GM18868 (cell line): ENCODE data around the gene TM4SF5.

ENCODE experiments used
- ATAC-seq: cut with Tn5 transposase; IDR thresholded peaks from one replicate; pipeline ENCODE4 v1.9.1; 2021; ENCODE audit warnings: mild to moderate bottlenecking, moderate library complexity; ENCODE audit not compliant: unreplicated experiment

The TM4SF5 gene, protein sequence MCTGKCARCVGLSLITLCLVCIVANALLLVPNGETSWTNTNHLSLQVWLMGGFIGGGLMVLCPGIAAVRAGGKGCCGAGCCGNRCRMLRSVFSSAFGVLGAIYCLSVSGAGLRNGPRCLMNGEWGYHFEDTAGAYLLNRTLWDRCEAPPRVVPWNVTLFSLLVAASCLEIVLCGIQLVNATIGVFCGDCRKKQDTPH

DNA sequence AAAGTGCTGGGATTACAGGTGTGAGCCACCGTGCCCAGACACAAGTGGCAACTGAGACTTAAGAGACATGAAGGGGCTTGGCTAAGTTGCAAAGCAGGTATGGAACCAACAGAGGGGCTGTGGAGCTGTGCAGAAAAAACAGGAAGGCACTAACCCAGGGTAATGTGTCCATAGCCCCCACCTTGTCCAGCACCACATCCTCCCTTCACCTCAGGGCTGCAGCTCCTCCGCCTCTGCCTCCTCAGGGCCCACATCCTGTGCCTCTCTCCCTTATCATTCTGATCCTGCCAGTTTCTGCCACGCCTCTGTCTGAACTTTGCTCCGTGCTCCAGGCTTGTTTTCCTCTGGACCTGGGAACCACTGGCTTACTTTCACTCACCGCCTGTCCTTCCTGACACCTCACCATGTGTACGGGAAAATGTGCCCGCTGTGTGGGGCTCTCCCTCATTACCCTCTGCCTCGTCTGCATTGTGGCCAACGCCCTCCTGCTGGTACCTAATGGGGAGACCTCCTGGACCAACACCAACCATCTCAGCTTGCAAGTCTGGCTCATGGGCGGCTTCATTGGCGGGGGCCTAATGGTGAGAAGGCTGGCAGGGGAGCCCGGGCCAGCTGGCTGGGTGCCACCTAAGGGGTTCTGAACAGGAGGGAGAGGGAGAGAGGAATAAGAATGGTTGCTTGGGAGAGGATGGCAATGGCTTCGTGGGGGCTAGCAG lies at the start of gene TM4SF5:
Gene TM4SF5 (plus strand): TSS at position 368 of the 716 bp plus-strand sequence. CDS start 37 bp downstream, at position 405.
- ATAC-seq, result no peak

DNA sequence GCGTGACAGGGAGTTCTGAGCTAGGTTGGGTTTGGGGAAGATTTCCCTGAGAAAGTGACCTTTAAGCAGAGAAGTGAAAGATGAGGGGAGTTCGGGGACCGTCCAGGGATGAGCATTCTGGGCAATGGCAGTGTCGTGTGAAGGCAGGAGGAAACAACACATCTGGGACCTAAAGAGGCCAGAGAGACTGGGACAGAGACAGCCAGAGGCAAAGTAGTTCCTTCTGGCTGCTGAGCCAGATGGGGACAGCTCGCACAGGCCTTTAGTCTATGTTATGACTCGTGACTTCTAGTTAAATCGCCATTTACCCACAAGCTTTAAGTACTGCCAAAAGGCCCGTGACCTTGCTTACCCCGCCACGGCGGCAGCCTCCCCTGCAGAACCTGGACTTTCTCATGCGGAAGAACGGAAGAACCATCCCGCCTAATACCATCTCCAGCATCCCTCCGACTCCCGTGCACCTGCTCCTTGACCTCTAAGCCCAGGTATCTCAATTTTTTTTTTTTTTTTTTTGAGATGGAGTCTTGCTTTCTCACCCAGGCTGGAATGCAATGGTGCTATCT lies 48.9 kb upstream of the TM4SF5 start:
- no peak for ATAC-seq

DNA sequence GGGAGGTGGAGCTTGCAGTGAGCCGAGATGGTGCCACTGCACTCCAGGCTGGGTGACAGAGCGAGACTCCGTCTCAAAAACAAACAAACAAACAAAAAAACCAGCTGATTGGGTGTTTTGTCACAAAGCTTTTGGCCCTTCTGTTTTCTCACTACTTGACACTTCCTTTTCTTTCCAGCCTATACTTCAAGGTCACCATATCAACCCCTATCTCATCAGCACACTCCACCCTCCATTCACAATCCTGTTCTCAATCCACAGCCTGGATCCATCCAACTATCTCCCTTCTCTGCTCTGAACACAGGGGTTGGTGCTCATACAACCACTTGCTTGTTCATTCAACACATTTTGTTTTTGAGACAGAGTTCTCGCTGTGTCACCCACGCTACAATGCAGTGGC lies 47.0 kb upstream of the TM4SF5 start:
- ATAC-seq, result no peak

DNA sequence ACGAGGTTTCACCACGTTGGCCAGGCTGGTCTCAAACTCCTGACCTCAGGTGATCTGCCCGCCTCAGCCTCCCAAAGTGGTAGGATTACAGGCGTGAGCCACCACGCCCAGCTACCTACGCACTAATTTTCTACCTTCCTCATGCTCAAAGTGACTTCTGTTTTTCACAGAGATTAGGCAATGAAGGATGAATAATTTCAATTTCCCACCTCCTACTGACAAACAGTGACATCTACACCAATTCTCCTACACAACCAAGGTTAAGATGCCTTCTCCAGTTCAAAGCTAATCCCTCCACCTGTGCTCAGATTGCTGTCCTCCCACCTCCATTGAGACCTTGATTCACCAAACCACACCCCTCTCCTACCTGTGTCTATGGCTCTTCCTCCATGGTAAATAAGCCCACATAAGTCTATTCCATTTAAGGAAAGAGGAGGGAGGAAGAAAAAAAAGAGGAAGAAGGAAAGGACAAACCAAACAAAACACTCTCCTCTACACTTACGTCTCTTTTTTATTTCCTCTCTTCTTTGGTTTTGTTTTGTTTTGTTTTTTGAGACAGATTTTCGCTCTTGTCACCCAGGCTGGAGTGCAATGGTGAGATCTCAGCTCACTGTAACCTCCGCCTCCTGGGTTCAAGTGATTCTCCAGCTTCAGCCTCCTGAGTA lies 45.9 kb upstream of the TM4SF5 start:
- no peak for ATAC-seq

DNA sequence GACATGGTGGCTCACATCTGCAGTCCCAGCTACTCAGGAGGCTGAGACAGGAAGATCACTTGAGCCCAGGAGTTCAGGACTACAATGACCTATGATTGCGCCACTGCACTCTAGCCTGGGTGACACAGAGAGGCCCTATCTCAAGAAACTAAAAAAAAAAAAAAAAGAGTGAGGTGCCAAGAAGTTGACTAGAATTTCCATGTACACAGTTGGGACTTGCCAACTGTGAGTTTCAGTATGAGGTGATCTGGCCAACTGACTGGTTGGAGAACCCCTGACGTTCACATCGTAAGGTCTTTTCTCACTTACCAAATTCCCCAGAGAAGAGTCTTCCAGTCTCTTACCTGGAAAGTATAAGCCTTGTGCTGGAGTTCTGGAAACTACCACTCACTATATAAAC lies 43.6 kb upstream of the TM4SF5 start:
- ATAC-seq, result no peak

DNA sequence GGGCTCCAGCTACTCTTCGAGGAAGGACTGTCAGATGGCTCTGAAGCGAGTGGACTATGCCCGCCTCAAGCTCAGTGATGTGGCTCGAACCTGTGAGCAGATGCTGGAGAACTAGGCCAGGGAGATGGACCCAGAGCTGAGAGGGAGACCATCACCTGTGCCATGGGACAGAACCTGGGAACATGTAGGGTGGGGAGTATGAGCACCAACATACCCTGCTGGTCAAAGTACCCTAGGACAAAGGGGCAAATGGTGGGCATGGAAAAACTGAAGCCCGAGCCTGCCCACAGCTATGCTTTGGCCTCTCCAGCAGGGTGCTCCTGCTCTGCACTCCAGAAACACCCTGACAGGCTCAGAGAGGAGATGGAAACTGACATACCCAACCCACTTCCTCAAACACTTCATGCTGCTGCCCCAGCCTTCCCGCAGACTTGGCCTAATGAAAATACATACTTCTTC lies 38.6 kb upstream of the TM4SF5 start:
- ATAC-seq, result peak; percentile 35

DNA sequence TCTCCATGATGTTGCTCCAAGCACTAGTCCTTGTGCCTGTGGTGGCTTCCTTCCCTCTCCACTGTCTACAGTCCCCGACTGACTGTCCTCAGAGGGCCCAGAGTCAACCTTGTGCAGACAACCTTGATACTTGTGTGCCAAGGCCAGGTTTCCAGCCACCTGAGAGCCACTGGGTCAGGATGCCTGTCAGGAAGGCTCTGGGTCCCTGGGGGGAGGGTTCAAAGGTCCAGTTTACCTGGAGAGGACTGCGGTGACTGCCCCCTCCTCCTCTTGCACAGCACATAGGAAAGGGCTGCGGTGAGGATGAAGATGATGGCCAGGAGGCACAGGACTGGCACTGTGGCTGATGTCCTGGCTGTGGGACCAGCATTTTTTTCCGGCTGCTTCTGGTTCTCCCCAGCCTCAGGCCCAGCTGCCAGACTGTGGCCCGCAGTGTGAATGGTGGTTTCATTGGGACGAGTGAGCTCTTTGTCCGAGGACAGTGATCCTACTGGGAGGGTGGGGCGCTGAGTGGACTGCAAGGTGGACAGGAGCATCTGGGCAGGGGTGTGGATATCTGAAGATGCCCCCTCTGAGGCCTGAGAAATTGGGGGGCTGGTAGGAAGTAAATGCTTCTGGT lies 36.7 kb upstream of the TM4SF5 start:
- no peak for ATAC-seq

DNA sequence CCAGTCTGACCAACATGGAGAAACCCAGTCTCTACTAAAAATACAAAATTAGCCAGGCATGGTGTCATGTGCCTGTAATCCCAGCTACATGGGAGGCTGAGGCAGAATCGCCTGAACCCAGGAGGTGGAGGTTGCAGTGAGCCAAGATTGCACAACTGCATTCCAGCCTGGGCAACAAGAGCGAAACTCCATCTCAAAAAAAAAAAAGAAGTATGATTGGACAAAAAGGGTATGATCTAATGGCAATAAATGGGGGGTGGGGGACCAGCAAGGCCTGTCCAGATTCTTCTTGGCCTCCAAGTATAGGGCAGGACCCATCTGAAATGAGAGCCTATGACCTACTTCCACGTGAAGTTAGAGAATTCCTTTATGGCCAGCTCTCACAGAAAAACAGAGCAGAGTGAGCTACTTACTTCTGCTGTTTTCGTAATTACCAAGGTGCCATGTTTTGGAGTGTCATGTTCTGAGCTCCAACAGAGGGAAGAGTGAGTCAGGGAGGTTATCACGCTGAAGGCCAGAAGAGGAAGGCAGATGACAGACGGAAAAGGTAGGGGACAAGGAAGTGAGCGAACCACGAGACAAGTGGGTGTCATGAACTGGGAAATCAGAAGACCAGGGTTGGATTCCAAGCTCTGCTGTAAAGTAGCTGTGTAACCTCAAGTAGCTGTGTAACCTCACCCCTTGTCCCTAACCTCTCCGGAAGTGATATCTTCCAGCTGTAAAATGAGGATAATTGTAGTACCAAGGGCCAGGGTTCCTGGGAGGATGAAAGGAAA lies 35.6 kb upstream of the TM4SF5 start:
- ATAC-seq, result no peak

DNA sequence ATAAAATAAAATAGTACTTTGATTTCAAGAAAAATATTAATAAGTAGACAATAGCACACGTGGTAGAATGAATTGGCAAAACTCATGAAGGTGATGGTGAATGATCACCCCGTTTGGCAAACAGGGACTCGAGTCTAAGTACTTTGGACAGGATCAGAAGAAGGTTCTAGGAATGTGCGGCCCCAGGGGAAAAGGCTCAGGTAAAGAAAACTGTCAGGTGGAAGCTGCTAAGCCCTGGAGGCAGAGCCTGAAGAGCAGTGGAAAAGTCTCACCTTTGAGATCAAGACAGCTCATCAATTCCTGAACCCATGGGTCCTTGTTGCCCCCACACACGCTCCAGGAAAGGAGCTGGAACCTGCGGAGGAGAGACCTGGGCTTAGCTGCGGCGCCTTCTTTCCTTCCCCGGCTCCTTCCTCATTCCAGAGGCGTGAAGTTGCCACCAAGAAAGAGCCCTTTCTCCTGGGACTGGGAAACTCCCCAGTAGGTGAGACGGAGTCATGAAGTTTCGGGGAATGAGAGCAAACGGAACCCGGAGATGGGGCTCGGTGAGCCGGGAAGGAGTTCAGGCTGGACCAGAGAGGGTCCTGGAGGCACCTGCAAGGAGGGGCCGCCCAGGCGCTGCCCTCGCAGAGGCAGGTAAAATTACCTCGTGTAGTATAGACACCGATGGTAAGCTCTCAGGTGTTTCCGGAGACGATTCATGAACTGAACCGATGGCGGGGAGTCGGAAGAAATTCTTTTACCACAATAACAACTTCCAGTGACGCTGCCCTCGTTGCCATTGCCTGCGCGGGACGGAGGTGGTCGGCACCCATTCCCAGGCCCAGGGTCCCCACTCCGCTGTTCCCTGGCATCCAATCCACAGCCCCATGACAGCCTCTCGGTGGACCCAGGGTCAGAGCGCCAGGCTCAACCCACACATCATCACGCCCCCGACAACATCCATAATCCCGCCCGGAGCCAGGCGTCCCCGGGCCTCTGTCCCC lies 33.3 kb upstream of the TM4SF5 start:
- no peak for ATAC-seq

DNA sequence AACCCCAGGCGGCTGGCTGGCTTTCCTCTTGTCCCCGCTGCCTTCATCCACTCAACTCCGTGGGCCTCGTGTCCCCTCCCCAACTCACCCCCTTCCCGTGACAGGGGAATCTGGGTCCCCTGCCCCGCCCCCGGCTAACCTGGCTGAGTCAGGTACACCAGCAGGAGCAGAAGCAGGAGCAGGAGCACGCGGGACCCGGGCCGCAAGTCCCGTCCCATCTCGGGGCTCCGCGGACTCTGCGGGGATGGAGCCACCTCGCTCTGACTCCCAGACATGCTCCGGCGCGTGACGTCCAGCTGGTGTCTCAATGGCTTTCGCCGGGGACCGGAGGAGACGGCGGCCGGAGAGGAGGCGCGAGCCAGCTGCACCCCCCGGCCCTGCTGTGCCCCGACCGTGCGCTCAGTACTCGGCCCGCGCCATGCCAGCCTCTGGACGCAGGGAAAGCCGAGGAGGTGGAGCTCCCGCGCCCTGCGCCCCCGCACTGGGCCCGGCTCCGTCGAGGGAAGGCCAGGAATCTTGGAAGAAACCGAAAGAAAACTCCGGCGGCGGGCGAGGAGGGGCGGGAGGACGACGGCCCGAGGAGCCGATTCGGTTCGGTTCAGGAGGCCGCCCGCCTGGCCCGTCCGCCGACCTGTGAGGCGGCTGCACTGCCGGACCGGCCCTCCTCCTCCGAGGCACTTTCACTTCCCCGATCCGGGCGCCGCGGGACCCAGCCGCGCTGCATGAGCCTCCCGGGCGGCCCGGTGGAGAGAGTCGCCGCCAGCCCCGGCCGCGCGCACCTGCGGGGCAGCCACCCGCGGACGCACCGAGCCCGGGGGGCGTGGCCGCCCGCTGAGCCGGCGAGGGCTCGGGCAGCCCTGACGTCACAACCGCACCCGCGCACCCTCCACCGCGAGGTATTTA lies 32.3 kb upstream of the TM4SF5 start, which contains the start of the genes CXCL16 and ZMYND15:
Gene CXCL16 (minus strand): TSS at position 807 of the 903 bp plus-strand sequence. CDS start 589 bp downstream, at position 218.
Gene ZMYND15 (plus strand): TSS at position 712 of the 903 bp plus-strand sequence. CDS start 716 bp downstream, outside the sequence.
- no peak for ATAC-seq

DNA sequence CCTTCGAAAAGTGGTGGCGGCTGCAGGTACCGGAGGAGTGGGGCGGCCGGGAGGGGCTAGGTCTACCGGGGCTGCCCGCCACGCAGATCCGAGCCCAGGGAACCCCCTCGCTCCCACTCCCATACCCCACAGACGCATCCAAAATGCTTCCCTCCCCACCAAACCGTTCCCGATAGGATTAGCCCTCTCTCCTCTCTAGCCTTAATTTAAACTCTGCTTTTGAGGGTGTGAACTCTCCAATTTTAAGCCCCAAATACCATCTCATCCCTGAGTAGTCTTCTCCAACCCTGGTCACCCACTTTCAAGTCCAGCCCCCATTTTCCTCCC lies 31.7 kb upstream of the TM4SF5 start:
- ATAC-seq, result no peak

DNA sequence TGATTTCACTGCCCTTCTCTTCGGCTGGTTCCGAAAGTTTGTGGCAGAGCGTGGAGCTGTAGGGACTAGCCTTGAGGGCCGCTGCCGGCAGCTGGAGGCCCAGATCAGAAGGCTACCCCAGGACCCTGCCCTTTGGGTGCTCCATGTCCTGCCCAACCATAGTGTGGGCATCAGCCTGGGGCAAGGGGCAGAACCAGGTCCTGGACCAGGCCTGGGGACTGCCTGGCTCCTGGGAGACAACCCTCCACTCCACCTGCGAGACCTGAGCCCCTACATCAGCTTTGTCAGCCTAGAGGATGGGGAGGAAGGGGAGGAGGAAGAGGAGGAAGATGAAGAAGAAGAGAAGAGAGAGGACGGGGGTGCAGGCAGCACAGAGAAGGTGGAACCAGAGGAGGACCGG lies 31.1 kb upstream of the TM4SF5 start:
- ATAC-seq, result no peak

DNA sequence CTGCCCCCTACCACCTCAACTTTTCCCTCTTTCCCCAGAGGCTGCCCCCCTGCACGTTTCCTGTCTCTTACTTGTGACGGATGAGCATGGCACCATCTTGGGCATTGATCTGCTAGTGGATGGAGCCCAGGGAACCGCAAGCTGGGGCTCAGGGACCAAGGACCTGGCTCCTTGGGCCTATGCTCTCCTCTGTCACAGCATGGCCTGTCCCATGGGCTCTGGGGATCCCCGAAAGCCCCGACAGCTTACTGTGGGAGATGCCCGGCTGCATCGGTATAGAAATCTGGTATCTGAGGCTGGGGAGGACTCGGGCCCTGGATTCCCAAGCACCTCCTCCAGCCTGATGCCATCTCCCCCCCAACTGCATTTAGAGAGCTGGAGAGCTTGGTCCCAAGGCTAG lies 30.1 kb upstream of the TM4SF5 start:
- ATAC-seq, result no peak

DNA sequence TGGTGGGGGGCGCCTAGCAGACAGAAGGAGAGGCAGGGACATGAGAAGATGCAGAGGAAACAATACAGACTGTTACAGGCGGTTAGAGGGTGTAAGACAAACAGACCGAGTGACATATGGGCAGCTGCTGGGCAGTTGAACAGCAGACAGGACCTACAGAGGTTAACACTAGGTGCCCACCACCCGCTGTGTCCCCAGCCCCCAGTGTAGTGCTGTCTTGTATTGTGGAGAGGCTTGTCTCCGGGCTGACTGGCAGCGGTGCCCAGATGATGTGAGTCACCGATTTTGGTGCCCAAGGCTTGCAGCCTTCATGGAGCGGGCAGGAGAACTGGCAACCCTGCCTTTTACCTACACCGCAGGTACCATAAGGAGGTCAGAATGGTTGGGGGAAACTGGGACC lies 29.6 kb upstream of the TM4SF5 start:
- no peak for ATAC-seq

DNA sequence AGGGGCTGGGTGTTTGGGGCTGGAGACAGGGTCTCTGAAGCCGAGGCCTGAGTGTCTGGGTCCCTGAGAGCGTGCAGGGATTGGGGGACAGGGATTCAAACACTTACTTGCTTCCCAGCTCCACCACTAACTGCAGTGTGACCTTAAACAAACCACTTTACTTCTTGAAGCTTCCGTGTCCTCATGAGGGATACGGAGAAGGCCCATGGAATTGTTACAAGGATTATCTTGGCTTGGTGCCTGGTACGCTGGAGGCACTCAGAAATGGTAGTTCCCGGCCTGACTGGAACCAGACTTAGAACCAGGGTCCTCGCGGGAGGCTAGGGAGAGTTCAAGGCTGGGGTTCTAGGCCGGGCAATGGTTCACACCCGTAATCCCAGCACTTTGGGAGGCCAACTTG lies 29.1 kb upstream of the TM4SF5 start:
- no peak for ATAC-seq

DNA sequence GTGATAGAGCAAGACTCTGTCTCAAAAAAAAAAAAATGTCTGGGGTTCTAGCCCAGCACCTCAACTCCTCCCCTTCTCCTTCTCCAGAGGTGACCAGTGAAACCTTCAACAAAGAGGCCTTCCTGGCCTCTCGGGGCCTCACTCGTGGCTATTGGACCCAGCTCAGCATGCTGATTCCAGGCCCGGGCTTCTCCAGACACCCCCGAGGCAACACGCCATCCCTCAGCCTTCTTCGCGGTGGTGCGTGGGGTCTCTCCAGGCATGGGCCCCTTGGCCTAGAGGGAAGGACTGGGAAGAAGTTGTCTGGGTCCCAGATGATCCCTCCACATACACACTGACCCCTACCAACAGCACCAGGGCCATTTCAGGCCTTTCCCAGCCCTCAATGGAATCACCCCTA lies 28.5 kb upstream of the TM4SF5 start:
- ATAC-seq, result no peak

DNA sequence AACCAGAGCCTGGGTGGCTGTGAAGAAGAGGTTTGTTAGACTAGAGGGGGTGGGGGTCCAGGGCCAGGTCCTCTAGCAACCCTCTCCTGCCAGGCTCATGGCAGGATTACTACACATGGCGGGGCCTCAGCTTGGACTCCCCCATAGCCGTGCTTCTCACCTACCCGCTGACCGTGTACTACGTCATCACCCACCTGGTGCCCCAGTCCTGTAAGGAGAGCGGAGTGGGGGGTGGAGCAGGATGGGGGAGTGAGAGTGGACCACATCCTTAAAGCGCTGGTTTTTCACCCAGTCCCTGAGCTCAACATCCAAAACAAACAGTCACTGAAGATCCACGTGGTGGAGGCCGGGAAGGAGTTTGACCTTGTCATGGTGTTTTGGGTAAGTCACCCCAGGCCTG lies 27.8 kb upstream of the TM4SF5 start:
- no peak for ATAC-seq
